ENCODE data around the gene CUTA. TPM values are rescaled to one million over a fixed set of nuclear protein-coding genes. Genes with fewer than 3 reads are reported as not detected.

Gene CUTA
- total and polyA plus RNA-seq, 2 of the 13 experiments (the other 11 are each of a cell fraction or from before 2014, with no cell fraction given), result 170 to 180 TPM

- TF ChIP-seq, protein P1, sequence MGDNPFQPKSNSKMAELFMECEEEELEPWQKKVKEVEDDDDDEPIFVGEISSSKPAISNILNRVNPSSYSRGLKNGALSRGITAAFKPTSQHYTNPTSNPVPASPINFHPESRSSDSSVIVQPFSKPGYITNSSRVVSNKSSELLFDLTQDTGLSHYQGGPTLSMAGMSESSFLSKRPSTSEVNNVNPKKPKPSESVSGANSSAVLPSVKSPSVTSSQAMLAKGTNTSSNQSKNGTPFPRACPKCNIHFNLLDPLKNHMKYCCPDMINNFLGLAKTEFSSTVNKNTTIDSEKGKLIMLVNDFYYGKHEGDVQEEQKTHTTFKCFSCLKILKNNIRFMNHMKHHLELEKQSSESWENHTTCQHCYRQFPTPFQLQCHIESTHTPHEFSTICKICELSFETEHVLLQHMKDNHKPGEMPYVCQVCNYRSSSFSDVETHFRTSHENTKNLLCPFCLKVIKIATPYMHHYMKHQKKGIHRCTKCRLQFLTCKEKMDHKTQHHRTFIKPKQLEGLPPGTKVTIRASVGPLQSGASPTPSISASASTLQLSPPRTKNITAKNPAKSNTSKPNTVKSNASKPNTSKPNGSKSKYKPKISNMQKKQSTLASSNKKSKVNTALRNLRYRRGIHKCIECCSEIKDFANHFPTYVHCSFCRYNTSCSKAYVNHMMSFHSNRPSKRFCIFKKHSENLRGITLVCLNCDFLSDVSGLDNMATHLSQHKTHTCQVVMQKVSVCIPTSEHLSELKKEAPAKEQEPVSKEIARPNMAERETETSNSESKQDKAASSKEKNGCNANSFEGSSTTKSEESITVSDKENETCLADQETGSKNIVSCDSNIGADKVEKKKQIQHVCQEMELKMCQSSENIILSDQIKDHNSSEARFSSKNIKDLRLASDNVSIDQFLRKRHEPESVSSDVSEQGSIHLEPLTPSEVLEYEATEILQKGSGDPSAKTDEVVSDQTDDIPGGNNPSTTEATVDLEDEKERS (CRISPR knock-in tag; IDR thresholded peaks at IDR 0.05), result peak; percentile 96
- no peak for TF ChIP-seq HNRNPH1 (optimal IDR thresholded peaks at IDR 0.05; ENCODE audit: low read depth, low read length)
- no peak for TF ChIP-seq ZNF790 (CRISPR knock-in tag; IDR thresholded peaks at IDR 0.05; ENCODE audit: borderline replicate concordance)
- peak; percentile 93; the same call in 1 of the 2 replicates for TF ChIP-seq ARID2 (CRISPR knock-in tag; IDR thresholded peaks at IDR 0.05; ENCODE audit: borderline replicate concordance)
- no peak for TF ChIP-seq GATA4 (IDR thresholded peaks at IDR 0.05; ENCODE audit: borderline replicate concordance, low read depth)
- 0 out of 2 replicates have a peak, but pooled peaks have one; percentile 90 for TF ChIP-seq ZNF780A (CRISPR knock-in tag; IDR thresholded peaks at IDR 0.05)
- peak; percentile 90 for TF ChIP-seq RAD21 (CRISPR knock-in tag; IDR thresholded peaks at IDR 0.05)
- TF ChIP-seq ZNF24 (IDR thresholded peaks at IDR 0.05), result peak; percentile 92
- peak; percentile 66; the same call in 1 of the 2 replicates for TF ChIP-seq KDM3A (CRISPR knock-in tag; IDR thresholded peaks at IDR 0.05; ENCODE audit: low read depth)
- TF ChIP-seq ZNF3 (CRISPR knock-in tag; IDR thresholded peaks at IDR 0.05), result no peak
- TF ChIP-seq CHD2 (IDR thresholded peaks at IDR 0.05; ENCODE audit: low read depth, low read length), result no peak; the same call in 1 of the 2 replicates
- TF ChIP-seq SOX13 (IDR thresholded peaks at IDR 0.05), result no peak
- no peak for TF ChIP-seq SOX13 (CRISPR knock-in tag; conservative IDR thresholded peaks at IDR 0.05 in 1 of 2, IDR thresholded peaks at IDR 0.05 in 1 of 2)
- TF ChIP-seq NR3C1 (CRISPR knock-in tag; IDR thresholded peaks at IDR 0.05), result no peak
- peak; percentile 77; the same call in 1 of the 2 replicates for TF ChIP-seq MXD1 (CRISPR knock-in tag; IDR thresholded peaks at IDR 0.05)
- TF ChIP-seq ZNF883 (CRISPR knock-in tag; IDR thresholded peaks at IDR 0.05; ENCODE audit: not compliant biosample characterization), result no peak
- no peak; the same call in 1 of the 2 replicates for TF ChIP-seq RFX5 (IDR thresholded peaks at IDR 0.05; ENCODE audit: low read depth, low read length)
- no peak for TF ChIP-seq MTA3 (CRISPR knock-in tag; IDR thresholded peaks at IDR 0.05)
- no peak for TF ChIP-seq PHB2 (IDR thresholded peaks at IDR 0.05; ENCODE audit: partially characterized antibody)
- TF ChIP-seq SKI (IDR thresholded peaks at IDR 0.05; ENCODE audit: partially characterized antibody), result peak; percentile 61
- TF ChIP-seq HCFC1 (IDR thresholded peaks at IDR 0.05; ENCODE audit: low read depth, low read length), result peak; percentile 9; the same call in 1 of the 2 replicates
- TF ChIP-seq, protein P2, sequence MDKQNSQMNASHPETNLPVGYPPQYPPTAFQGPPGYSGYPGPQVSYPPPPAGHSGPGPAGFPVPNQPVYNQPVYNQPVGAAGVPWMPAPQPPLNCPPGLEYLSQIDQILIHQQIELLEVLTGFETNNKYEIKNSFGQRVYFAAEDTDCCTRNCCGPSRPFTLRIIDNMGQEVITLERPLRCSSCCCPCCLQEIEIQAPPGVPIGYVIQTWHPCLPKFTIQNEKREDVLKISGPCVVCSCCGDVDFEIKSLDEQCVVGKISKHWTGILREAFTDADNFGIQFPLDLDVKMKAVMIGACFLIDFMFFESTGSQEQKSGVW (CRISPR knock-in tag; IDR thresholded peaks at IDR 0.05; ENCODE audit: borderline replicate concordance), result no peak; the same call in 1 of the 2 replicates
- 0 out of 2 replicates have a peak, but pooled peaks have one; percentile 2 for TF ChIP-seq DDIT3 (CRISPR knock-in tag; IDR thresholded peaks at IDR 0.05)
- peak; percentile 62; the same call in 1 of the 2 replicates for TF ChIP-seq ZSCAN5A (CRISPR knock-in tag; IDR thresholded peaks at IDR 0.05; ENCODE audit: borderline replicate concordance)
Observed at GRCh38 chr6:33391278-33391921, 26.5 kb downstream of the CUTA start, which contains the start of gene KIFC1 (continued).

All from HepG2 (cell line).